WI38 (cell line): ENCODE measurements around the gene DAZAP1.

ENCODE experiments used
- H3K4me3 ChIP-seq: 2 replicates; pipeline ENCODE4 v1.5.1; 2011; ENCODE audit warnings: low read depth, mild to moderate bottlenecking, control low read depth, low read length
- CTCF ChIP-seq: IDR thresholded peaks from 2 replicates; pipeline ENCODE4 v1.5.1; 2012; ENCODE audit warnings: low read depth, mild to moderate bottlenecking, control low read depth, low read length

The DAZAP1 gene

GRCh38 chr19:1385816-1386215 lies 21.6 kb upstream of the DAZAP1 start:
- TF ChIP-seq CTCF: no peak
- no peak overlapping the region for H3K4me3 ChIP-seq

- TF ChIP-seq CTCF: no peak
- H3K4me3 ChIP-seq: no peak overlapping the region
Measured at GRCh38 chr19:1386945-1387683, 20.3 kb upstream of the DAZAP1 start.

- no peak for TF ChIP-seq CTCF
- no peak overlapping the region for H3K4me3 ChIP-seq
Measured at GRCh38 chr19:1387684-1388636, 19.4 kb upstream of the DAZAP1 start.

GRCh38 chr19:1388637-1389026 lies 18.8 kb upstream of the DAZAP1 start:
- TF ChIP-seq CTCF: no peak
- H3K4me3 ChIP-seq: no peak overlapping the region

GRCh38 chr19:1389033-1389940 lies 18.1 kb upstream of the DAZAP1 start:
- H3K4me3 ChIP-seq: no peak overlapping the region
- no peak for TF ChIP-seq CTCF

- H3K4me3 ChIP-seq: no peak overlapping the region
- no peak for TF ChIP-seq CTCF
Measured at GRCh38 chr19:1390890-1391423, 16.4 kb upstream of the DAZAP1 start.
